Loucy (cell line): ENCODE data around the gene BTBD16.

Experiments
- H2AFZ ChIP-seq: fragments of 200-600 bp; sonication (generic); 2 replicates; pipeline ENCODE4 v1.6.0; 2016; ENCODE audit warnings: antibody characterized with exemption, mild to moderate bottlenecking, low read length, moderate library complexity
- H3F3A ChIP-seq: fragments of 200-600 bp; 2 replicates; pipeline ENCODE4 v1.6.0; 2016; ENCODE audit warnings: antibody characterized with exemption, low read depth, mild to moderate bottlenecking
- H3K27me3 ChIP-seq: fragments of 200-600 bp; sonication (generic); 2 replicates; pipeline ENCODE4 v1.6.1; 2014; ENCODE audit warnings: low read length, mild to moderate bottlenecking; ENCODE audit not compliant: insufficient read depth, poor library complexity, severe bottlenecking
- H3K36me3 ChIP-seq: fragments of 200-600 bp; sonication (generic); 2 replicates; pipeline ENCODE4 v1.6.1; 2016; ENCODE audit warnings: low read length; ENCODE audit not compliant: insufficient read depth
- H3K4me1 ChIP-seq: fragments of 200-600 bp; sonication (generic); 2 replicates; pipeline ENCODE4 v1.5.1; 2014; ENCODE audit warnings: low read length, mild to moderate bottlenecking; ENCODE audit not compliant: insufficient read depth, poor library complexity, severe bottlenecking
- H3K4me2 ChIP-seq: fragments of 200-600 bp; sonication (generic); 2 replicates; pipeline ENCODE4 v1.6.0; 2014; ENCODE audit warnings: antibody characterized with exemption, low read length, low read depth, mild to moderate bottlenecking; ENCODE audit not compliant: poor library complexity, severe bottlenecking
- H3K4me3 ChIP-seq: fragments of 200-600 bp; sonication (generic); 2 replicates; pipeline ENCODE4 v1.5.1; 2014; ENCODE audit warnings: low read length, mild to moderate bottlenecking, mixed read lengths; ENCODE audit not compliant: poor library complexity, severe bottlenecking
- H3K79me2 ChIP-seq: fragments of 200-600 bp; sonication (generic); 2 replicates; pipeline ENCODE4 v1.6.1; 2014; ENCODE audit warnings: low read length; ENCODE audit not compliant: insufficient read depth
- H3K9ac ChIP-seq: fragments of 200-600 bp; sonication (generic); 2 replicates; pipeline ENCODE4 v1.6.0; 2014; ENCODE audit warnings: mild to moderate bottlenecking, low read depth, low read length, moderate library complexity; ENCODE audit not compliant: poor library complexity, severe bottlenecking
- H3K9me2 ChIP-seq: fragments of 200-600 bp; sonication (generic); replicated peaks from 2 replicates; pipeline ENCODE4 v1.6.1; 2016; ENCODE audit warnings: low read depth, low read length, mixed read lengths
- H3K9me3 ChIP-seq: fragments of 200-600 bp; sonication (generic); 2 replicates; pipeline ENCODE4 v1.6.1; 2014; ENCODE audit warnings: mild to moderate bottlenecking, antibody characterized with exemption, low read length, low read depth; ENCODE audit not compliant: insufficient read depth
- H4K20me1 ChIP-seq: fragments of 200-600 bp; sonication (generic); 2 replicates; pipeline ENCODE4 v1.6.0; 2014; ENCODE audit warnings: antibody characterized with exemption, low read length, mild to moderate bottlenecking; ENCODE audit not compliant: insufficient read depth, poor library complexity, severe bottlenecking
- EZH2phosphoT487 ChIP-seq: fragments of 200-600 bp; IDR thresholded peaks from 2 replicates; pipeline ENCODE4 v1.6.1; 2018; ENCODE audit warnings: antibody characterized with exemption, mild to moderate bottlenecking, moderate library complexity, borderline replicate concordance
- TF ChIP-seq, protein P1 (sequence below): fragments of 200-600 bp; sonication (generic); conservative IDR thresholded peaks from 2 replicates; pipeline ENCODE4 v1.5.1; 2014; ENCODE audit warnings: mild to moderate bottlenecking, antibody characterized with exemption, low read length

Gene BTBD16

DNA sequence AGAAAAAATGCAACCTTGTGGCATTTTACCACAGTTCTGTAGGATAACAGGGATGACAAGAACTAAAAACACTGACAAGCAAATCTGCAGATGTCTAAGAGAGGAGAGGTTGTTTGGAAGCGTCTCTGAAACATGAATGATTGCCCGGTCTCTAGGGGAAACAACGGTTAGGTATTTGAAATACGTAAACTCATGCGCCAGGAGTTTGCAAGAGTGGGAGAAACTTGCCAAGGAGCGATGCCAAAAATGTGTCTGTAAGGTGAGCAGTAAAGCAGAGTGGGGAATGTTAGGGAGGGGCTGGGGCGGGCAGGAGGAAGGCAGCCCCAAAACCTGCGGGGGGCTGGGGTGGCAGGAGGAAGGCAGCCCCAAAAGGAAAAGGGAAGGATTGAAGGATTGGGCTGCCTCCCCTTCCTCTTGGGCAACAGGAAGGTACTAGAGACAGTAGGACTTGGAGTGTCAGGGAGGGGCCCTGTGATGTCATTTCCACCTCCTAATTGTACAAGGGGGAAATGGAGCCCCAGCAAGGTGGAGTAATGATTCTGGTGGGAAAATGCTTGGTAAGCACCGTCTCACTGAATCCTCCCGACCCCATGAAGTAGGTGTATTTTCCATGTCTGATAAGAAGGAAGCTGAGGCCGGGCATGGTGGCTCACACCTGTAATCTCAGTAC, 70.2 kb downstream of the BTBD16 start:
- TF ChIP-seq, protein P1, sequence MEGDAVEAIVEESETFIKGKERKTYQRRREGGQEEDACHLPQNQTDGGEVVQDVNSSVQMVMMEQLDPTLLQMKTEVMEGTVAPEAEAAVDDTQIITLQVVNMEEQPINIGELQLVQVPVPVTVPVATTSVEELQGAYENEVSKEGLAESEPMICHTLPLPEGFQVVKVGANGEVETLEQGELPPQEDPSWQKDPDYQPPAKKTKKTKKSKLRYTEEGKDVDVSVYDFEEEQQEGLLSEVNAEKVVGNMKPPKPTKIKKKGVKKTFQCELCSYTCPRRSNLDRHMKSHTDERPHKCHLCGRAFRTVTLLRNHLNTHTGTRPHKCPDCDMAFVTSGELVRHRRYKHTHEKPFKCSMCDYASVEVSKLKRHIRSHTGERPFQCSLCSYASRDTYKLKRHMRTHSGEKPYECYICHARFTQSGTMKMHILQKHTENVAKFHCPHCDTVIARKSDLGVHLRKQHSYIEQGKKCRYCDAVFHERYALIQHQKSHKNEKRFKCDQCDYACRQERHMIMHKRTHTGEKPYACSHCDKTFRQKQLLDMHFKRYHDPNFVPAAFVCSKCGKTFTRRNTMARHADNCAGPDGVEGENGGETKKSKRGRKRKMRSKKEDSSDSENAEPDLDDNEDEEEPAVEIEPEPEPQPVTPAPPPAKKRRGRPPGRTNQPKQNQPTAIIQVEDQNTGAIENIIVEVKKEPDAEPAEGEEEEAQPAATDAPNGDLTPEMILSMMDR = no peak
- TF ChIP-seq EZH2phosphoT487 = no peak
- H3K79me2 ChIP-seq = no peaks in the 10 kb centered on the region
- H2AFZ ChIP-seq = no peak overlapping the region
- no peaks in the 10 kb centered on the region for H3K4me1 ChIP-seq
- H3K4me2 ChIP-seq = no peak overlapping the region
- no peaks in the 10 kb centered on the region for H3K36me3 ChIP-seq
- H4K20me1 ChIP-seq = no peaks in the 10 kb centered on the region
- H3K9ac ChIP-seq = no peak overlapping the region
- no peaks in the 10 kb centered on the region for H3K9me3 ChIP-seq
- H3K9me2 ChIP-seq = no peaks in the 10 kb centered on the region
- H3K27me3 ChIP-seq = no peaks in the 10 kb centered on the region
- H3K4me3 ChIP-seq = no peak overlapping the region
- H3F3A ChIP-seq = no peaks in the 10 kb centered on the region

DNA sequence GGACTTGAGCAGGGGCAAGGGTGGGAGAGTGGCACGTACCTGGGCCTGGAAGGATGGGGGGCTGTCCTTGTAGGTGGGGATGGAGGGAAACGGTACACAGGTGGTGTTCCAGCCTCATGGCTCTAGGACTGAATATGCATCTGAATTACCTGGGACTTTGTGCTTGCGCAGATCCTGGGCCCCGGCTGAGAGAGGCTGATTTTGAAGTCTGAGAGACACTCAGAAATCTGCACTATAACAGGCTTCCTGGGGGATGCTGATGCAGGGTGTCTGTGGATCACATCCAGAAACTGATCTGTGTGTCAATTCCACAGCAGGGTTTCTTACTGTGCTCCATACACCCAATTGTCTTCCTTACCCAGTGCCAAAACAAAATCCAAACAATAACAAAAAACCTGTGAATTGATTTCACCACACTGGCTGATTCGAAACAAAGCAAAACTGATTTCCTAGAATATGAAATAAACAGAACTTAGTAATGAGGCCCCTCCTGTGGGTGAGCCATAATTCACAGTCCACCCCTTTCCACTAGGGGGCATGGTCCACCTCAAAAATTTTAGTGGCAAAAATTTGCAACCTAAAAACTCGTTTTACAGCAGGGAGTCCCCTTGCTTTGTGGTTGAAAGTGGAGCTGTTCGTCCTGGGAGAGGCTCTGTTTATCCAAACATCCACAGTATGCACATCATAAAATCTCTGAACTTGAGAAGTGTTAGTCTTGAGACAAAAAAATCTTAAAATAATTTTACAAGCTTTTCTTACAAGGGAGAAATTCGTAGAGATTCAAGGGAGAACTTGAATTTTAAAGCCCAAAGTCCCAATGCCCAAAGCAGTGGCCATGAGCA, 71.4 kb downstream of the BTBD16 start:
- H3K36me3 ChIP-seq = no peaks in the 10 kb centered on the region
- H3K4me2 ChIP-seq = no peak overlapping the region
- H3K9me3 ChIP-seq = no peaks in the 10 kb centered on the region
- TF ChIP-seq, protein P1 = peak; percentile 79
- no peak for TF ChIP-seq EZH2phosphoT487
- no peak overlapping the region for H3K9ac ChIP-seq
- H2AFZ ChIP-seq = no peak overlapping the region; the same call in 1 of the 2 replicates
- H3K79me2 ChIP-seq = no peaks in the 10 kb centered on the region
- H3F3A ChIP-seq = no peaks in the 10 kb centered on the region
- no peaks in the 10 kb centered on the region for H3K4me1 ChIP-seq
- H3K9me2 ChIP-seq = no peaks in the 10 kb centered on the region
- no peaks in the 10 kb centered on the region for H4K20me1 ChIP-seq
- H3K27me3 ChIP-seq = no peaks in the 10 kb centered on the region
- no peak overlapping the region for H3K4me3 ChIP-seq

DNA sequence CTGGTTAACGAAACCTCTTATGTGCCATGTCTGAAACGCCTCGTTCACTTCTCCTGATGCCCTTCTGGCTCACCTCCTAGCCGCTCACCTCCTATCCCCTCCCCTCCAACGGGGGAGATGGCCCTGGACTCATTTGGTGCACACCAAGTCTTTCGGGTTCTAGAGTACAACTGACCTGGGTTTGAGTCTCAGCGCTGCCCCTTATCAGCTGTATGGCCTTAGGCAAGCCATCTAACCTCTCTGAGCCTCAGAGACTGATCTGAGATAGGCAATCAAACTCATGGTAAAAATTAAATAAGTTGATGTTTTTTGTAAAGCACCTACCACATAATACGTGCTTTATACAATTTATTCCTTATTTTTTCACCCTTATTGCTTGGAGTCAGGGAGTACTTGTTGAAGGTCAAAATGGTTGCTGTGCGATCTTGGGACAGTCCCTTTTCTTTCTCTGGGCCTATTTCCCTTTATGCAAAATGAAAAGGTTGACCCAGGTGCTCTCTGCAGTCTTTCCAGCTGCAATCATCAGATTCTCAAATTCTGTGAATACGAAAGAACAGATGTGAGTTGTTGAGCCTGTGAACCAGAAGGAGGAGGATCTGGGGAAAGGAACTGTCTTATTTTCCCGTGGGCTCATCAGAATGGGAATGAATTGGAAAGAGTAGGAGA, 72.2 kb downstream of the BTBD16 start:
- TF ChIP-seq, protein P1 = no peak
- TF ChIP-seq EZH2phosphoT487 = no peak
- H3K9me3 ChIP-seq = no peaks in the 10 kb centered on the region
- no peaks in the 10 kb centered on the region for H3K27me3 ChIP-seq
- H3K9ac ChIP-seq = no peak overlapping the region
- no peaks in the 10 kb centered on the region for H3F3A ChIP-seq
- no peaks in the 10 kb centered on the region for H3K4me1 ChIP-seq
- H3K79me2 ChIP-seq = no peaks in the 10 kb centered on the region
- no peak overlapping the region for H3K4me2 ChIP-seq
- no peaks in the 10 kb centered on the region for H4K20me1 ChIP-seq
- no peaks in the 10 kb centered on the region for H3K9me2 ChIP-seq
- no peak overlapping the region for H2AFZ ChIP-seq
- H3K4me3 ChIP-seq = no peak overlapping the region
- no peaks in the 10 kb centered on the region for H3K36me3 ChIP-seq
